ENCODE measurements around the gene CAMLG. TPM values are rescaled to one million over a fixed set of nuclear protein-coding genes. Genes with fewer than 3 reads are reported as not detected.

The CAMLG gene
- total RNA-seq (2021) (39.7 to 43.9 TPM (median 42.1 TPM) in 3 replicates), Bru-seq, nascent RNA (percentile 80 among the genes with signal in this experiment)
- long read RNA-seq, experiment 1, transcript CAMLG-201 (4 exons, 2,221 nt), result major isoform, 47 of 72 reads
- long read RNA-seq, experiment 1, partial matches to known transcripts, result 11 of 72 reads
- long read RNA-seq, experiment 1, other reads (novel, unspliced or antisense), result 12 of 72 reads
- long read RNA-seq, experiment 2, transcript CAMLG-201 (4 exons, 2,221 nt), result major isoform, 57 of 101 reads
- long read RNA-seq, experiment 2, partial matches to known transcripts, result 13 of 101 reads
- long read RNA-seq, experiment 2, other reads (novel, unspliced or antisense), result 28 of 101 reads
- long read RNA-seq, experiment 3, transcript CAMLG-201 (4 exons, 2,221 nt), result major isoform, 134 of 212 reads
- long read RNA-seq, experiment 3, transcript CAMLG-202 (3 exons, 895 nt), result minor isoform, 11 of 212 reads
- long read RNA-seq, experiment 3, partial matches to known transcripts, result 24 of 212 reads
- long read RNA-seq, experiment 3, other reads (novel, unspliced or antisense), result 43 of 212 reads

DNA sequence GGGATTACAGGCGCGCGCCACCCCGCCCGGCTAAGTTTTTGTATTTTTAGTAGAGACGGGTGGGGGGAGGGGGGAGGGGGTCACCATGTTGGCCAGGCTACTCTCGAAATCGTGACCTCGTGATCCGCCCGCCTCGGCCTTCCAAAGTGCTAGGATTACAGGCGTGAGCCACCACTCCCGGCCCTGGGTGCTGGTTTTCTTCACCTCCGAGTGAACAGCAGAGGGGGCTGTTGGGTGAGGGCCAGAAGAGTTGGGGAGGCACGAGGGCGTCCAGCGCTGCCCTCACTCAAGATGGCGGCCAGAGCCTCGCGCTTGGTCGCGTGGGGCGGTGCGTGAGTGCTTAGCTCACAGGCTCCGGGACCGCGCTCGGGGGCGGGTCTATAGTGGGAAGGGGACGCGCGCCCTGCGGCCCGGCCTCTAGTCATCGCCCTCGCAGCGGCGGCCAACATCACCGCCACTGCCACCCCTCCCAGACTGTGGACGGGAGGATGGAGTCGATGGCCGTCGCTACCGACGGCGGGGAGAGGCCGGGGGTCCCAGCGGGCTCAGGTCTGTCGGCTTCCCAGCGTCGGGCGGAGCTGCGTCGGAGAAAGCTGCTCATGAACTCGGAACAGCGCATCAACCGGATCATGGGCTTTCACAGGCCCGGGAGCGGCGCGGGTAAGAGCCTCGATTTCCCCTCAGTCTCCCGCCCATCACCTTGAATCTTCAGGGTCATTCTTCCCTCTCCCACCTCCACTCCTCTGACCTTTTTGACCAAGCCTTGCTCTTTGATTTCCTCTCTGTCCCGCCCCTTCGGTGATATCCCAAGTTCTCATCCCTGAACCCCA is at the start of gene CAMLG:
Gene CAMLG, plus strand, starts transcription at position 416 of the 830 bp plus-strand sequence. Its CDS starts 73 bp downstream, at position 489.
- peaks cover 15% of the 10 kb centered on the region for H3K36me3 Mint-ChIP-seq
- ChIA-PET POLR2A (interaction anchor here (0.5 to 1.3 kb wide), 13 partner anchors 20 to 1448 kb away, joined by 3 to 12 read pairs (median 3); partner anchors contain the start of genes C5orf24, DDX46, PCBD2 and PPP2CA), CTCF (interaction anchor here (0.6 to 4.3 kb wide), 9 partner anchors 9 to 336 kb away, joined by 3 to 30 read pairs (median 6); partner anchors contain the start of genes DDX46 and PCBD2)
- peak within 1 kb of the TSS; percentile 95 for H3K4me3 Mint-ChIP-seq
- peaks cover 8% of the 10 kb centered on the region for H3K4me1 Mint-ChIP-seq
- ATAC-seq, result peak; percentile 87
- no peaks in the 10 kb centered on the region for H3K27me3 Mint-ChIP-seq (ENCODE audit: low read depth)
- peak; percentile 98 for DNase-seq (ENCODE audit: low spot score)
- peak within 1 kb of the TSS; percentile 95 for H3K27ac Mint-ChIP-seq
- H3K9me3 Mint-ChIP-seq, result no peaks in the 10 kb centered on the region
- TF ChIP-seq, protein P1, sequence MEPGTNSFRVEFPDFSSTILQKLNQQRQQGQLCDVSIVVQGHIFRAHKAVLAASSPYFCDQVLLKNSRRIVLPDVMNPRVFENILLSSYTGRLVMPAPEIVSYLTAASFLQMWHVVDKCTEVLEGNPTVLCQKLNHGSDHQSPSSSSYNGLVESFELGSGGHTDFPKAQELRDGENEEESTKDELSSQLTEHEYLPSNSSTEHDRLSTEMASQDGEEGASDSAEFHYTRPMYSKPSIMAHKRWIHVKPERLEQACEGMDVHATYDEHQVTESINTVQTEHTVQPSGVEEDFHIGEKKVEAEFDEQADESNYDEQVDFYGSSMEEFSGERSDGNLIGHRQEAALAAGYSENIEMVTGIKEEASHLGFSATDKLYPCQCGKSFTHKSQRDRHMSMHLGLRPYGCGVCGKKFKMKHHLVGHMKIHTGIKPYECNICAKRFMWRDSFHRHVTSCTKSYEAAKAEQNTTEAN (CRISPR knock-in tag; IDR thresholded peaks at IDR 0.05), result peak; percentile 69; the same call in 1 of the 2 replicates
- TF ChIP-seq IRF2 (CRISPR knock-in tag; IDR thresholded peaks at IDR 0.05; ENCODE audit: borderline replicate concordance, low read depth), result peak; percentile 58; the same call in 1 of the 2 replicates
- no peak for TF ChIP-seq AR (CRISPR knock-in tag; IDR thresholded peaks at IDR 0.05)
- TF ChIP-seq TEAD1 (CRISPR knock-in tag; IDR thresholded peaks at IDR 0.05), result peak; percentile 31; the same call in 1 of the 2 replicates
- TF ChIP-seq, protein P2, sequence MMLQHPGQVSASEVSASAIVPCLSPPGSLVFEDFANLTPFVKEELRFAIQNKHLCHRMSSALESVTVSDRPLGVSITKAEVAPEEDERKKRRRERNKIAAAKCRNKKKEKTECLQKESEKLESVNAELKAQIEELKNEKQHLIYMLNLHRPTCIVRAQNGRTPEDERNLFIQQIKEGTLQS (CRISPR knock-in tag; conservative IDR thresholded peaks at IDR 0.05), result no peak
- no peak for TF ChIP-seq SOX15 (CRISPR knock-in tag; IDR thresholded peaks at IDR 0.05)
- no peak for TF ChIP-seq MXD4 (CRISPR knock-in tag; IDR thresholded peaks at IDR 0.05; ENCODE audit: borderline replicate concordance)
- TF ChIP-seq ZSCAN18 (CRISPR knock-in tag; IDR thresholded peaks at IDR 0.05), result no peak
- TF ChIP-seq ZNF219 (CRISPR knock-in tag; IDR thresholded peaks at IDR 0.05; ENCODE audit: borderline replicate concordance), result no peak
- TF ChIP-seq, protein P3, sequence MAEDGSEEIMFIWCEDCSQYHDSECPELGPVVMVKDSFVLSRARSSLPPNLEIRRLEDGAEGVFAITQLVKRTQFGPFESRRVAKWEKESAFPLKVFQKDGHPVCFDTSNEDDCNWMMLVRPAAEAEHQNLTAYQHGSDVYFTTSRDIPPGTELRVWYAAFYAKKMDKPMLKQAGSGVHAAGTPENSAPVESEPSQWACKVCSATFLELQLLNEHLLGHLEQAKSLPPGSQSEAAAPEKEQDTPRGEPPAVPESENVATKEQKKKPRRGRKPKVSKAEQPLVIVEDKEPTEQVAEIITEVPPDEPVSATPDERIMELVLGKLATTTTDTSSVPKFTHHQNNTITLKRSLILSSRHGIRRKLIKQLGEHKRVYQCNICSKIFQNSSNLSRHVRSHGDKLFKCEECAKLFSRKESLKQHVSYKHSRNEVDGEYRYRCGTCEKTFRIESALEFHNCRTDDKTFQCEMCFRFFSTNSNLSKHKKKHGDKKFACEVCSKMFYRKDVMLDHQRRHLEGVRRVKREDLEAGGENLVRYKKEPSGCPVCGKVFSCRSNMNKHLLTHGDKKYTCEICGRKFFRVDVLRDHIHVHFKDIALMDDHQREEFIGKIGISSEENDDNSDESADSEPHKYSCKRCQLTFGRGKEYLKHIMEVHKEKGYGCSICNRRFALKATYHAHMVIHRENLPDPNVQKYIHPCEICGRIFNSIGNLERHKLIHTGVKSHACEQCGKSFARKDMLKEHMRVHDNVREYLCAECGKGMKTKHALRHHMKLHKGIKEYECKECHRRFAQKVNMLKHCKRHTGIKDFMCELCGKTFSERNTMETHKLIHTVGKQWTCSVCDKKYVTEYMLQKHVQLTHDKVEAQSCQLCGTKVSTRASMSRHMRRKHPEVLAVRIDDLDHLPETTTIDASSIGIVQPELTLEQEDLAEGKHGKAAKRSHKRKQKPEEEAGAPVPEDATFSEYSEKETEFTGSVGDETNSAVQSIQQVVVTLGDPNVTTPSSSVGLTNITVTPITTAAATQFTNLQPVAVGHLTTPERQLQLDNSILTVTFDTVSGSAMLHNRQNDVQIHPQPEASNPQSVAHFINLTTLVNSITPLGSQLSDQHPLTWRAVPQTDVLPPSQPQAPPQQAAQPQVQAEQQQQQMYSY (CRISPR knock-in tag; IDR thresholded peaks at IDR 0.05), result no peak
- no peak for TF ChIP-seq ATF1 (CRISPR knock-in tag; IDR thresholded peaks at IDR 0.05)
- TF ChIP-seq NR3C1 (CRISPR knock-in tag; conservative IDR thresholded peaks at IDR 0.05; ENCODE audit: low read depth), result no peak
- no peak for TF ChIP-seq JUN (CRISPR knock-in tag; IDR thresholded peaks at IDR 0.05)
- TF ChIP-seq, protein P4, sequence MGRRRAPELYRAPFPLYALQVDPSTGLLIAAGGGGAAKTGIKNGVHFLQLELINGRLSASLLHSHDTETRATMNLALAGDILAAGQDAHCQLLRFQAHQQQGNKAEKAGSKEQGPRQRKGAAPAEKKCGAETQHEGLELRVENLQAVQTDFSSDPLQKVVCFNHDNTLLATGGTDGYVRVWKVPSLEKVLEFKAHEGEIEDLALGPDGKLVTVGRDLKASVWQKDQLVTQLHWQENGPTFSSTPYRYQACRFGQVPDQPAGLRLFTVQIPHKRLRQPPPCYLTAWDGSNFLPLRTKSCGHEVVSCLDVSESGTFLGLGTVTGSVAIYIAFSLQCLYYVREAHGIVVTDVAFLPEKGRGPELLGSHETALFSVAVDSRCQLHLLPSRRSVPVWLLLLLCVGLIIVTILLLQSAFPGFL (CRISPR knock-in tag; IDR thresholded peaks at IDR 0.05; ENCODE audit: borderline replicate concordance), result no peak
- TF ChIP-seq IRF1 (CRISPR knock-in tag; IDR thresholded peaks at IDR 0.05), result no peak
- TF ChIP-seq CREM (CRISPR knock-in tag; IDR thresholded peaks at IDR 0.05), result peak; percentile 94
- TF ChIP-seq ETV6 (CRISPR knock-in tag; IDR thresholded peaks at IDR 0.05), result peak; percentile 84
- no peak for TF ChIP-seq GTF2I (CRISPR knock-in tag; conservative IDR thresholded peaks at IDR 0.05)
- TF ChIP-seq E2F1 (CRISPR knock-in tag; IDR thresholded peaks at IDR 0.05), result no peak
- TF ChIP-seq SMAD3 (CRISPR knock-in tag; IDR thresholded peaks at IDR 0.05; ENCODE audit: borderline replicate concordance), result peak; percentile 36; the same call in 1 of the 2 replicates
- 0 out of 2 replicates have a peak, but pooled peaks have one; percentile 22 for TF ChIP-seq CBFB (CRISPR knock-in tag; IDR thresholded peaks at IDR 0.05; ENCODE audit: low read depth)
